HCT116 (cell line): ENCODE data around the gene OR52H1. TPM values are rescaled to one million over a fixed set of nuclear protein-coding genes. Genes with fewer than 3 reads are reported as not detected.

Source experiments
- ATAC-seq: fragments of 200-7000 bp; cut with Tn5 transposase; 2 replicates; pipeline ENCODE4 v1.9.1; 2020; ENCODE audit warnings: mild to moderate bottlenecking, moderate library complexity
- BruUV-seq: library from RNA; stranded (reverse); fragments of 400-500 nt; replicated peaks from 2 replicates; lab custom pipeline; 2021; lab: Mats Ljungman, UMichigan
- CTCF ChIA-PET: fragments of 300-600 bp; sonication (Branson Sonifier 250); formaldehyde crosslinking; loops from one replicate; lab custom pipeline; 2021; ENCODE audit warnings: antibody characterized with exemption; lab: Charles Lee
- POLR2A ChIA-PET: fragments of 300-600, 350-600 bp; sonication (Branson Sonifier 250); formaldehyde crosslinking; loops from one replicate; lab custom pipeline; 2021; ENCODE audit warnings: antibody characterized with exemption; lab: Charles Lee
- RAD21 ChIA-PET, 2 experiments: fragments of 300-600 bp; sonication (Branson Sonifier 250); formaldehyde crosslinking; loops; one replicate each; lab custom pipeline; 2023; ENCODE audit warnings: low total read pairs in 2 of 2; ENCODE audit not compliant: uncharacterized antibody in 2 of 2, unreplicated experiment in 2 of 2, low non-redundant PET in 1 of 2; lab: Charles Lee
- DNase-seq: peaks from one replicate; pipeline ENCODE4 v3.0.0-alpha.2; 2010; ENCODE audit warnings: low read depth, low spot score
- H2AFZ ChIP-seq: fragments of 200-600 bp; shearing (Covaris generic), sonication (generic); 2 replicates; pipeline ENCODE4 v1.6.1; 2017; ENCODE audit warnings: low read depth, mixed run types, mixed read lengths, antibody characterized with exemption, low read length; ENCODE audit not compliant: poor library complexity, severe bottlenecking
- H3K27ac ChIP-seq: 2 replicates; pipeline ENCODE4 v1.5.1; 2012; ENCODE audit warnings: low read depth, low read length
- H3K27me3 ChIP-seq: fragments of 200-600 bp; sonication (generic); 2 replicates; pipeline ENCODE4 v1.6.1; 2016; ENCODE audit warnings: mixed run types, low read length, mixed read lengths; ENCODE audit not compliant: insufficient read depth
- H3K36me3 ChIP-seq, 2 experiments: fragments of 200-500 bp in 1 of 2; fragments of 200-600 bp in 1 of 2; sonication (Bioruptor generic) in 1 of 2; sonication (generic) in 1 of 2; 2 replicates each; pipeline versions ENCODE4 v1.5.1 to v1.6.1; 2014 to 2016; ENCODE audit warnings: low read length in 2 of 2, inconsistent platforms in 1 of 2, mixed read lengths in 1 of 2, mixed run types in 1 of 2; ENCODE audit not compliant: insufficient read depth in 2 of 2, control insufficient read depth in 1 of 2
- H3K4me1 ChIP-seq, 2 experiments: fragments of 200-600 bp in 1 of 2; sonication (generic) in 1 of 2; 2 replicates each; pipeline versions ENCODE4 v1.5.1 to v1.6.1; 2012 to 2017; ENCODE audit warnings: low read length in 2 of 2, inconsistent platforms in 1 of 2, mild to moderate bottlenecking in 1 of 2, mixed read lengths in 1 of 2, mixed run types in 1 of 2, moderate library complexity in 1 of 2; ENCODE audit not compliant: insufficient read depth in 2 of 2, control insufficient read depth in 1 of 2
- H3K4me2 ChIP-seq: fragments of 200-600 bp; sonication (generic); 2 replicates; pipeline ENCODE4 v1.6.1; 2017; ENCODE audit warnings: mixed run types, low read length, mixed read lengths
- H3K4me3 ChIP-seq, 2 experiments: fragments of 200-600 bp in 1 of 2; sonication (generic) in 1 of 2; replicated peaks in 1 of 2; 2 replicates each; pipeline ENCODE4 v1.5.1; 2011 to 2016; ENCODE audit warnings: low read length in 2 of 2, control low read depth in 1 of 2, low read depth in 1 of 2, mild to moderate bottlenecking in 1 of 2, mixed read lengths in 1 of 2, mixed run types in 1 of 2
- H3K79me2 ChIP-seq: fragments of 200-600 bp; sonication (generic); 2 replicates; pipeline ENCODE4 v1.6.1; 2017; ENCODE audit warnings: mild to moderate bottlenecking, mixed run types, low read length, moderate library complexity, mixed read lengths; ENCODE audit not compliant: insufficient read depth
- H3K9ac ChIP-seq: fragments of 200-600 bp; sonication (generic); 2 replicates; pipeline ENCODE4 v1.6.1; 2016; ENCODE audit warnings: low read length, mixed read lengths
- H3K9me2 ChIP-seq: fragments of 200-600 bp; sonication (generic), shearing (Covaris generic); 2 replicates; pipeline ENCODE4 v1.6.1; 2017; ENCODE audit warnings: mixed run types, mild to moderate bottlenecking, moderate library complexity; ENCODE audit not compliant: insufficient read depth
- H3K9me3 ChIP-seq, 2 experiments: fragments of 200-500 bp in 1 of 2; fragments of 200-600 bp in 1 of 2; sonication (Bioruptor generic) in 1 of 2; sonication (generic) in 1 of 2; 2 replicates each; pipeline ENCODE4 v1.6.1; 2014 to 2017; ENCODE audit warnings: low read length in 2 of 2, mixed read lengths in 2 of 2, inconsistent platforms in 1 of 2, low read depth in 1 of 2, mild to moderate bottlenecking in 1 of 2, mixed run types in 1 of 2, moderate library complexity in 1 of 2; ENCODE audit not compliant: control insufficient read depth in 1 of 2, insufficient read depth in 1 of 2
- H4K20me1 ChIP-seq: fragments of 200-600 bp; sonication (generic), shearing (Covaris generic); 2 replicates; pipeline ENCODE4 v1.6.1; 2017; ENCODE audit warnings: mixed run types, mild to moderate bottlenecking, moderate library complexity; ENCODE audit not compliant: insufficient read depth
- CBX3 ChIP-seq: IDR thresholded peaks from 2 replicates; pipeline ENCODE4 v1.6.1; 2012; ENCODE audit warnings: low read depth
- EGR1 ChIP-seq: IDR thresholded peaks from 2 replicates; pipeline ENCODE4 v1.6.1; 2012; ENCODE audit warnings: low read depth
- ELF1 ChIP-seq: IDR thresholded peaks from 2 replicates; pipeline ENCODE4 v1.6.1; 2012; ENCODE audit warnings: low read depth, borderline replicate concordance
- EZH2phosphoT487 ChIP-seq: fragments of 200-600 bp; IDR thresholded peaks from 2 replicates; pipeline ENCODE4 v1.6.1; 2018; ENCODE audit warnings: antibody characterized with exemption, borderline replicate concordance
- FOSL1 ChIP-seq: IDR thresholded peaks from 2 replicates; pipeline ENCODE4 v1.6.1; 2012; ENCODE audit warnings: low read depth
- POLR2A ChIP-seq: IDR thresholded peaks from 2 replicates; pipeline ENCODE4 v1.7.0; 2011; ENCODE audit warnings: borderline replicate concordance; ENCODE audit not compliant: insufficient read depth, insufficient read length; ENCODE audit errors: extremely low read depth
- REST ChIP-seq: IDR thresholded peaks from 2 replicates; pipeline ENCODE4 v1.6.1; 2012; ENCODE audit warnings: low read depth
- SIN3A ChIP-seq: IDR thresholded peaks from 2 replicates; pipeline ENCODE4 v1.6.1; 2012; ENCODE audit warnings: low read depth
- SRF ChIP-seq: IDR thresholded peaks from 2 replicates; pipeline ENCODE4 v1.6.1; 2012; ENCODE audit warnings: low read depth
- TCF7L2 ChIP-seq: IDR thresholded peaks from 2 replicates; pipeline ENCODE4 v1.7.0; 2011; ENCODE audit warnings: borderline replicate concordance, inconsistent platforms; ENCODE audit not compliant: insufficient read depth, insufficient read length; ENCODE audit errors: extremely low read depth
- YY1 ChIP-seq: IDR thresholded peaks from 2 replicates; pipeline ENCODE4 v1.6.1; 2011; ENCODE audit warnings: low read length, low read depth, moderate library complexity, mild to moderate bottlenecking; ENCODE audit not compliant: insufficient replicate concordance; ENCODE audit errors: extremely low read depth
- ZBTB33 ChIP-seq: IDR thresholded peaks from 2 replicates; pipeline ENCODE4 v1.6.1; 2011; ENCODE audit warnings: mild to moderate bottlenecking, low read length, moderate library complexity; ENCODE audit not compliant: insufficient replicate concordance; ENCODE audit errors: extremely low read depth
- ZFX ChIP-seq: fragments of 450-650 bp; IDR thresholded peaks from 2 replicates; pipeline ENCODE4 v1.6.1; 2017
- intact Hi-C: fragments of 100-400 bp; cut with micrococcal nuclease; formaldehyde crosslinking; loops from 2 replicates; pipeline ENCODE4 v1.10.0; 2022
- total RNA-seq: library from RNA; stranded (reverse); gene quantifications from one replicate; pipeline ENCODE4 v1.2.1, GENCODE V29; 2021; ENCODE audit not compliant: unreplicated experiment

The OR52H1 gene
- total RNA-seq, 1 experiment from 2014 or later: not detected

GRCh38 chr11:5577101-5577500 lies 28.8 kb upstream of the OR52H1 start (continued):
- TF ChIP-seq REST (no peak), FOSL1 (no peak)

- Histone ChIP-seq H2AFZ (no peak overlapping the region), H3K79me2 (no peaks in the 10 kb centered on the region), H3K4me2 (no peak overlapping the region), H3K27ac (no peak overlapping the region), H3K4me1 (no peaks in the 10 kb centered on the region), H3K9ac (no peak overlapping the region), H3K27me3 (peaks cover 36% of the 10 kb centered on the region; the same call in 1 of the 2 replicates), H4K20me1 (no peaks in the 10 kb centered on the region), H3K4me3 (no peak overlapping the region), H3K36me3 (no peaks in the 10 kb centered on the region), H3K9me3 (no peaks in the 10 kb centered on the region), H3K9me2 (no peaks in the 10 kb centered on the region)
- POLR2A ChIA-PET: no interaction called here
- ATAC-seq (no peak), DNase-seq (no peak)
- TF ChIP-seq ZFX: no peak
- RAD21 ChIA-PET: no interaction called here
- intact Hi-C loops: no loop called here
- CTCF ChIA-PET: no interaction called here
- BruUV-seq: no TSS peak
Measured at GRCh38 chr11:5575152-5575551, 26.8 kb upstream of the OR52H1 start.

GRCh38 chr11:5574654-5575053 lies 26.3 kb upstream of the OR52H1 start:
- CTCF ChIA-PET: no interaction called here
- Histone ChIP-seq H3K9me3 (no peaks in the 10 kb centered on the region), H3K9me2 (no peaks in the 10 kb centered on the region), H3K9ac (no peak overlapping the region), H4K20me1 (no peaks in the 10 kb centered on the region), H3K4me3 (no peak overlapping the region), H3K27ac (no peak overlapping the region), H3K4me2 (no peak overlapping the region), H3K4me1 (no peaks in the 10 kb centered on the region), H3K27me3 (peaks cover 36% of the 10 kb centered on the region; the same call in 1 of the 2 replicates), H2AFZ (no peak overlapping the region), H3K79me2 (no peaks in the 10 kb centered on the region), H3K36me3 (no peaks in the 10 kb centered on the region)
- RAD21 ChIA-PET: no interaction called here
- BruUV-seq: no TSS peak
- POLR2A ChIA-PET: no interaction called here
- intact Hi-C loops: no loop called here
- TF ChIP-seq SIN3A (no peak), SRF (no peak), EGR1 (no peak), POLR2A (no peak), ELF1 (no peak), TCF7L2 (no peak), YY1 (no peak), EZH2phosphoT487 (no peak), ZBTB33 (no peak), CBX3 (no peak)
- no peak for ATAC-seq
- DNase-seq: no peak
